GM19023 (cell line): Measurements from ENCODE around the gene FARSB.

Source experiments
- ATAC-seq: cut with Tn5 transposase; IDR thresholded peaks from one replicate; pipeline ENCODE4 v1.9.1; 2021; ENCODE audit warnings: mild to moderate bottlenecking, moderate library complexity; ENCODE audit not compliant: unreplicated experiment

FARSB gene

GRCh38 chr2:222561817-222562645 is 93.9 kb downstream of the FARSB start:
- ATAC-seq = peak; percentile 80

- no peak for ATAC-seq
Observed at GRCh38 chr2:222561151-222561550, 94.7 kb downstream of the FARSB start.

GRCh38 chr2:222554517-222554916 is 101.4 kb downstream of the FARSB start:
- no peak for ATAC-seq

GRCh38 chr2:222548992-222549391 is 106.9 kb downstream of the FARSB start:
- no peak for ATAC-seq

- ATAC-seq = no peak
Observed at GRCh38 chr2:222547083-222547482, 108.8 kb downstream of the FARSB start.

- no peak for ATAC-seq
Observed at GRCh38 chr2:222545823-222546795, 109.8 kb downstream of the FARSB start.

GRCh38 chr2:222544661-222545060 is 111.2 kb downstream of the FARSB start:
- ATAC-seq = no peak

GRCh38 chr2:222538535-222538934 is 117.4 kb downstream of the FARSB start:
- no peak for ATAC-seq

GRCh38 chr2:222535477-222535876 is 120.4 kb downstream of the FARSB start:
- no peak for ATAC-seq

- ATAC-seq = no peak
Observed at GRCh38 chr2:222532315-222532714, 123.6 kb downstream of the FARSB start.

- peak; percentile 37 for ATAC-seq
Observed at GRCh38 chr2:222526480-222527277, 129.2 kb downstream of the FARSB start.

GRCh38 chr2:222525811-222526210 is 130.1 kb downstream of the FARSB start:
- no peak for ATAC-seq

GRCh38 chr2:222523783-222524544 is 131.9 kb downstream of the FARSB start:
- peak; percentile 51 for ATAC-seq

GRCh38 chr2:222522082-222522481 is 133.8 kb downstream of the FARSB start:
- no peak for ATAC-seq

- ATAC-seq = peak; percentile 62
Observed at GRCh38 chr2:222521099-222521498, 134.8 kb downstream of the FARSB start.
